CD1c-positive myeloid dendritic cell (primary cell): Measurements from ENCODE around the gene CLDN8.

ENCODE experiments used
- DNase-seq: peaks from one replicate; pipeline ENCODE4 v3.0.0-alpha.2; 2016; ENCODE audit errors: extremely low spot score

The CLDN8 gene

DNA sequence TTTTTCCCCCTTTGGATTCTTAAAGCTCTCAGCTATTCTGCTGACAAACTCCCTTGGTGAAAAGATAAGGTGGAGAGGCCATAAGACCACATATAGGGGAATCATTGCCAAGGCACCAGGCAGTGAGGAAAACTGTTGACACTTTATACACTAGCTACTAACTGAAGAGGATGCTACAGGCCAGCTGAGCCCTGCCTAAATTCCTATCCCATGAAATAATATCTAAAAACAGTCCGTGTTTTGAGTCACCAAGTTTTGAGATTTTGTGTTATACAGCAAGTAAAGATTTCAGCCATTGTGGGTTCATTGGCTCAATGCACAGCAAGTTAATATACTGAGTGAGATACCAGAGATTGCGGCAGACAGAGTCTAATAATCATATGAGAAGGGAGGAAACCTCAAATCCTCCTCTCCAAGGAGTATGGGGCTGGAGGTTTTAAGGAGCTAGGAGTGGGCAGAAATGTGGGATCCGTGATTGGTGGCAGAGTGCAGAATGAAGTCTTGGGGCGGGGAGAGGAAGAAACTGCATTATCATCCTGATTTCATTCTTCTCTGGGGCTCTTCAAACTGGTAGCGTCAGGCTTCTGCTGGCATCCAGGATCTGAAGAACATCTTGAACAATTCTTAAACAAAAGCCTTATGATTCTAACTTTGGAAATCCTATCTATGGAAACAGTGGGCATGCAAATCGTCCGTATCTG is 9.2 kb downstream of the CLDN8 start:
- no peak for DNase-seq

DNA sequence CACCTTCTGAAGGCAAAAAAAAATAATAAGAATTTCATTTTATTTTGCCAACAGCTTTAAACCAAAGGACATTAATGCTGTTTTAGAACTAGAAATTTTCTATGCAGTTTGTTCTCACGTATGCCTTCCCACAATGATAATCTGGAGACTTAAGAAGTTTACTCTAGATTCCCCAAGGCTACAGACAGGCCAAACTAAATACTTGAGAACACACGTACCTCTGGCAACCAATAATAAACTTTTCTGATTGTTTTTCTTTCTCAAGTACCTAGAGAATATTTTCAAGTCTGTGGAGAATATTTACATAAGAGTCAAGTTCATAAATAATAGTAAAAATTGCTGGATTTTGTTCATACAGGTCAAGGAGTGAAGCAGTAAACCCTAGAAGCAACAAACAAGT is 15.9 kb downstream of the CLDN8 start:
- no peak for DNase-seq

GRCh38 chr21:30194701-30195299 is 21.1 kb downstream of the CLDN8 start:
- peak; percentile 8 for DNase-seq

DNA sequence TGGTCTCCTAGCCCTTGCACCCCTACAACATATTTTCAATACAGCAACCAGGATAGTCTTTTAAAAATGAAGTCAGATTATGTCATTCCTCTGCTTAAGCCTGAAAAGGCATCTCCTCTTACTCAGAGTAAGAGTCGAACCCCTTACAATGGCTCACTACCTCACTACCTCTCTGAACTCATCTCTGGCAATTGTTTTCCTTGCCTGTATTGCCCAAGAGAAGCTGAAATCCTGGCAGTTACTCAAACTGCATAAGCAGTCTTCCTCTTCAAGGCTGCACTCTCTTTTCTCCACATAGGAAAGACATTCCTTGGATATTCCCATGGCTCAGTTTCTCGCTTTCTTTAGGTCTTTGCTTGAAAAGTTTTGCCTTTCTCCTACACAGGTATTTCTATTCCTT is 22.7 kb downstream of the CLDN8 start:
- no peak for DNase-seq

DNA sequence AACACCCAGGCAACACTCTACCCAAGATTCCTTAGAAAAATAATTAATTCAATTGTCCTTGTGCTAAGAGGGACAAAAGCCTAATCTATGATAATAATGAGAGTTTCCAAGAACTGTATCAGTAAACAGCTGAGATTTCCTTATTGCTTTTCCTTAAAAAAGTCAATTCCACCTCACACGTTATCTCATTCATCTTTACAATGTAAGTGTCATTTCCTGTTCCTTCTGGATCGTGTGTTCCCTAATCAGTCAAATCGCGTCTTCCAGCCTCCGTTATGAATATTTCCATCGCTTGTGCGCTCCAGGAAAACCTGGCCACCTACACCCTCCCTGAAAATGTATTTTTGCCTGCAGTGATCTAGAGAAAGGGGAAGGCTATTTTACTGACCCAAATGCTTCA is 25.3 kb downstream of the CLDN8 start:
- no peak for DNase-seq

- no peak for DNase-seq
Measured at GRCh38 chr21:30189773-30190172, 26.1 kb downstream of the CLDN8 start.

DNA sequence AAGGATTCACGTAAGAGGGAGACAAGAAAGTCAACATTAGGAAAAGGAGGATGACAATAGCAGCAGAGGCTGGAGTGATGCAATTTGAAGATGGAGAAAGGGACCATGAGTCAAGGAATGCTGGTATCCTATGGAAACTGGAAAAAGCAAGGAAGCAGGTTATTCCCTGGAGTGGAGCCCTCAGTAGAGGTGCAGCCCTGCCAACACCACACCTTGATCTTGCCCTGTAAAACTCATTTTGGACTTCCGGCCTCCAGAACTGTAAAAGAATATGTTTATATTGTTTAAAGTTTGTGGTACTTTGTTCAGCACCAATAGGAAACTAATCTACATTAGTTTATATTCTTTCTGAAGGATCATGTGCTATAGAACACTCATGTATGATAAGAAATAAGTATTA is 29.7 kb downstream of the CLDN8 start:
- DNase-seq: no peak

GRCh38 chr21:30168086-30168485 is 47.8 kb downstream of the CLDN8 start:
- no peak for DNase-seq

DNA sequence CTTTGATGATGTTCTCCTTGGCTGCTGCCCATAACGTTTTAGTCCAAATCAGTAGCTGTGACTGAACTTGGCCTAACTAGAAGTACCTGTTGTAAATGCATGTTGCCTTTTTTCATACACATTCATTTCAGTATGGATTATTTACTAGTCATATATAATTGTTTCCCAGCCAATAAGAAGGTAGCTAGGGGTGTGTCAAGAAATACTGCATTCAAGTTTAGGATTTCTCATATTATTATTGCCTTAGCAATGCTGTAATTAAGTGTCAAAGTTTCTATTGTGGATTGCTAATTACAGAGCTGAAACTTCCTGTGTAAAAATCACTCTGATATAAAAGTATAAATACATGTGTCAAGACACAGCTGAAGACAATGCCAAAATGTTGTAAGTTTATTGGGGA is 49.2 kb downstream of the CLDN8 start, which contains the start of gene CLDN17:
TSS of gene CLDN17 (minus strand) at position 101 of the 400 bp plus-strand sequence. CDS start 188 bp downstream, outside the sequence.
- DNase-seq: no peak

GRCh38 chr21:30166171-30166570 is 49.7 kb downstream of the CLDN8 start:
- no peak for DNase-seq

- no peak for DNase-seq
Measured at GRCh38 chr21:30164796-30165195, 51.1 kb downstream of the CLDN8 start.
